C4-2B (cell line): ENCODE data around the gene TMEM35A.

Source experiments
- CTCF ChIP-seq: fragments of 450-650 bp; conservative IDR thresholded peaks from 2 replicates; pipeline ENCODE4 v1.5.1; 2017; ENCODE audit warnings: mild to moderate bottlenecking
- ZFX ChIP-seq: fragments of 450-650 bp; IDR thresholded peaks from 2 replicates; pipeline ENCODE4 v1.6.1; 2017

DNA sequence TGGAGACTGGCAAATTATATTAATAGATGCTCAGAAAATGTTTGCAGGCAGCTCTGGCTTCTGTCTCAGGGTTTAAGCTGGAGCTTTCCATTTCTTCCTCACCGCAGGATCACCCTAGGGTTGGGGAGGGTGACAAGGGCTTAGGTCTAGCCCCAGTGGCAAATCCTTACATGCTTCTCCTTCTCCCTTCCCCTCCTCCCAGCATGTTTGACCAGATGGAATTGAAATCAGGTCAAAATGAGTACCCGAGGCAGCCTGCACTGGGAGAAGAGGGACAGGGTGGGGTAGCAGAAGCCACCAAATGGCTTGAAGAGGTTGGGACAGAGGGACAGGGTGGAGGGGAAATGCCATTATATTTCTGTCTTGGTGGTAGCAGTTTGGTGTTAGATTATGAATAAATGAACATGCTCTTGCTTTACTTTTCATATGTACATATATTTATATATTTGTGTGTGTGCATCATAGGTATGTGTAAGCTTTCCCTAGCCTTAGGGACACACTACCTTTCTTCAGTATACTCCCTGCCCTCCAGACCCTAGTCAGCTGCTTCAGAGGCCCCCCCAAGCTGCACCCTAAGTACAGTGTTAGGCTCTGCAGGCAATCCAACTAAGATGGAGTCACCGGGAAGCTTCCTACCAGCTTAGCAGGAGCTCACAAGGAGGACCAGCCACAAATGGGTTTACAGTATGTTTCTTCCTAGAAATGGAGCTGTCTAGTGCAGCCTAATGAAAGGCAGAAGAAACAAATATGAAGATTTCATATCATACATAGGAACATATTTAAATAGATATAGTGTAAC is 1.8 kb downstream of the TMEM35A start:
- TF ChIP-seq CTCF (no peak), ZFX (no peak)
